GM12878 (cell line): ENCODE measurements around the gene KCNQ1. TPM values are rescaled to one million over a fixed set of nuclear protein-coding genes. Genes with fewer than 3 reads are reported as not detected.

ENCODE experiments used
- ATAC-seq: fragments of 200-7000 bp; cut with Tn5 transposase; 3 replicates; pipeline ENCODE4 v1.9.1; 2020; ENCODE audit warnings: mild to moderate bottlenecking, moderate library complexity
- BruUV-seq: library from RNA; stranded (reverse); fragments of 400-500 nt; replicated peaks from 2 replicates; lab custom pipeline; 2021; lab: Mats Ljungman, UMichigan
- CTCF ChIA-PET: fragments of 300-600 bp; sonication (Branson Sonifier 250); formaldehyde crosslinking; extraction: SDS; loops from one replicate; lab custom pipeline; 2021; ENCODE audit warnings: inconsistent platforms; lab: Yijun Ruan, JAX
- POLR2A ChIA-PET: fragments of 350-600 bp; formaldehyde crosslinking; extraction: SDS; loops from one replicate; lab custom pipeline; 2021; ENCODE audit warnings: inconsistent platforms; lab: Charles Lee
- RAD21 ChIA-PET: fragments of 300-600 bp; sonication (Branson Sonifier 250); formaldehyde crosslinking; loops from one replicate; lab custom pipeline; 2023; ENCODE audit warnings: antibody characterized with exemption; ENCODE audit not compliant: unreplicated experiment; lab: Charles Lee
- SMC1A ChIA-PET: fragments of 300-600 bp; sonication (Branson Sonifier 250); formaldehyde crosslinking; loops from one replicate; lab custom pipeline; 2023; ENCODE audit not compliant: unreplicated experiment, uncharacterized antibody; lab: Charles Lee
- DNase-seq: peaks from one replicate; pipeline ENCODE4 v3.0.0-alpha.2; 2011; ENCODE audit warnings: low read depth, low spot score
- FAIRE-seq: peaks from 3 replicates; lab custom pipeline; 2011; peaks lifted over from hg19 to GRCh38; lab: Jason Lieb, UNC
- H2AFZ ChIP-seq: 2 replicates; pipeline ENCODE4 v1.6.0; 2011; ENCODE audit warnings: low read depth, low read length, control low read depth; ENCODE audit not compliant: control insufficient read depth
- H3K27ac ChIP-seq: 2 replicates; pipeline ENCODE4 v1.5.1; 2011; ENCODE audit warnings: control low read depth; ENCODE audit not compliant: control insufficient read depth, insufficient read depth
- H3K27me3 ChIP-seq, 2 experiments: replicated peaks in 1 of 2; 2 replicates each; pipeline versions ENCODE4 v1.6.0 to v1.6.1; 2011; ENCODE audit warnings: low read length in 1 of 2; ENCODE audit not compliant: control insufficient read depth in 2 of 2, insufficient read depth in 2 of 2
- H3K36me3 ChIP-seq, 2 experiments: 2 replicates each; pipeline ENCODE4 v1.5.1; 2011; ENCODE audit warnings: low read length in 1 of 2; ENCODE audit not compliant: control insufficient read depth in 2 of 2, insufficient read depth in 2 of 2
- H3K4me1 ChIP-seq: 2 replicates; pipeline ENCODE4 v1.6.1; 2011; ENCODE audit warnings: mild to moderate bottlenecking, low read length, moderate library complexity, mixed read lengths; ENCODE audit not compliant: control insufficient read depth, insufficient read depth
- H3K4me2 ChIP-seq: 2 replicates; pipeline ENCODE4 v1.6.0; 2011; ENCODE audit warnings: control low read depth; ENCODE audit not compliant: control insufficient read depth, insufficient read depth
- H3K4me3 ChIP-seq: fragments of 200-600 bp; sonication (generic); 2 replicates; pipeline ENCODE4 v1.5.1; 2016
- H3K79me2 ChIP-seq: 2 replicates; pipeline ENCODE4 v1.6.0; 2011; ENCODE audit warnings: low read length; ENCODE audit not compliant: control insufficient read depth, insufficient read depth
- H3K9ac ChIP-seq: 2 replicates; pipeline ENCODE4 v1.8.0; 2011; ENCODE audit warnings: low read length, control low read depth, mixed read lengths; ENCODE audit not compliant: control insufficient read depth, insufficient read depth
- H3K9me3 ChIP-seq: replicated peaks from 3 replicates; pipeline ENCODE4 v1.5.1; 2011; ENCODE audit warnings: mild to moderate bottlenecking, low read length; ENCODE audit not compliant: control insufficient read depth, insufficient read depth
- H4K20me1 ChIP-seq: 2 replicates; pipeline ENCODE4 v1.6.0; 2011; ENCODE audit not compliant: control insufficient read depth, insufficient read depth
- CBFB ChIP-seq: IDR thresholded peaks from 2 replicates; pipeline ENCODE4 v1.6.1; 2016; ENCODE audit warnings: antibody characterized with exemption, low read depth
- E2F4 ChIP-seq: IDR thresholded peaks from 2 replicates; pipeline ENCODE4 v1.6.1; 2012; ENCODE audit warnings: low read depth, low read length, improper control_type of control experiment
- HCFC1 ChIP-seq: fragments of 150-350 bp; IDR thresholded peaks from 2 replicates; pipeline ENCODE4 v1.6.1; 2014; ENCODE audit warnings: low read length
- HDAC6 ChIP-seq: fragments of 200-600 bp; sonication (generic); IDR thresholded peaks from one replicate; pipeline ENCODE4 v1.8.0; 2017; ENCODE audit warnings: antibody characterized with exemption; ENCODE audit not compliant: unreplicated experiment
- MTA2 ChIP-seq: fragments of 450-650 bp; IDR thresholded peaks from 2 replicates; pipeline ENCODE4 v1.6.1; 2016; ENCODE audit warnings: low read depth, mild to moderate bottlenecking, moderate library complexity
- MYC ChIP-seq: IDR thresholded peaks from 2 replicates; pipeline ENCODE4 v1.6.1; 2011; ENCODE audit warnings: mild to moderate bottlenecking, low read length, moderate library complexity, inconsistent platforms; ENCODE audit not compliant: insufficient read depth, insufficient replicate concordance, insufficient read length, severe bottlenecking
- NR2C2 ChIP-seq: IDR thresholded peaks from 2 replicates; pipeline ENCODE4 v1.6.1; 2011; ENCODE audit warnings: borderline replicate concordance, low read depth; ENCODE audit not compliant: control insufficient read depth, insufficient read length
- SREBF1 ChIP-seq: IDR thresholded peaks from 2 replicates; pipeline ENCODE4 v1.6.1; 2012; ENCODE audit warnings: mild to moderate bottlenecking, low read length
- SUZ12 ChIP-seq: fragments of 200-600 bp; sonication (generic); IDR thresholded peaks from one replicate; pipeline ENCODE4 v1.6.1; 2018; ENCODE audit warnings: antibody characterized with exemption, mild to moderate bottlenecking; ENCODE audit not compliant: unreplicated experiment
- USF2 ChIP-seq: IDR thresholded peaks from 2 replicates; pipeline ENCODE4 v1.6.1; 2011; ENCODE audit warnings: low read depth, low read length, improper control_type of control experiment, borderline replicate concordance
- WRNIP1 ChIP-seq: IDR thresholded peaks from 2 replicates; pipeline ENCODE4 v1.6.1; 2011; ENCODE audit warnings: low read depth, low read length, improper control_type of control experiment, borderline replicate concordance
- YY1 ChIP-seq: IDR thresholded peaks from 2 replicates; pipeline ENCODE4 v1.6.1; 2011; ENCODE audit warnings: low read depth, mild to moderate bottlenecking, low read length
- ZNF207 ChIP-seq: fragments of 450-650 bp; IDR thresholded peaks from 2 replicates; pipeline ENCODE4 v1.6.1; 2014; ENCODE audit warnings: antibody characterized with exemption, mild to moderate bottlenecking, borderline replicate concordance
- ZNF274 ChIP-seq: IDR thresholded peaks from one replicate; pipeline ENCODE4 v1.8.0; 2011; ENCODE audit not compliant: insufficient read length, insufficient read depth
- ZNF622 ChIP-seq: fragments of 450-650 bp; IDR thresholded peaks from 2 replicates; pipeline ENCODE4 v1.6.1; 2017; ENCODE audit warnings: mild to moderate bottlenecking, inconsistent platforms
- WGBS: methylation state at CpG from one replicate; pipeline ENCODE4 v1.1.6; 2016; ENCODE audit warnings: low lambda C conversion rate; ENCODE audit not compliant: insufficient replicate concordance, insufficient coverage; ENCODE audit errors: missing lambda C conversion rate; 5-methylcytosine and 5-hydroxymethylcytosine counted together
- in situ Hi-C: fragments of 300-500 bp; cut with MboI; formaldehyde crosslinking; loops from 9 replicates; pipeline ENCODE4 v1.14.3; 2018; ENCODE audit warnings: mixed read lengths
- intact Hi-C: fragments of 100-400 bp; cut with micrococcal nuclease; formaldehyde crosslinking; loops from one replicate; pipeline ENCODE4 v1.14.2; 2022; ENCODE audit not compliant: unreplicated experiment
- polyA plus RNA-seq, 11 experiments: library from polyadenylated mRNA; depleted of rRNA in 4 of 11; unstranded in 6 of 11; stranded (reverse) in 5 of 11; fragments of >200 nt; fragmentation: Nextera tagmentation in 4 of 11; fragmentation: Illumina TruSeq in 1 of 11; extraction: Ambion mirVana in 4 of 11; extraction: Trizol in 1 of 11; gene quantifications; 1 replicate in 1 of 11; 2 replicates in 10 of 11; pipeline versions ENCODE4 v1.2.1 to v1.2.3, GENCODE V29; 2011 to 2016; ENCODE audit warnings: inconsistent platforms in 2 of 11, missing spikeins in 2 of 11, low read depth in 1 of 11
- total RNA-seq, 4 experiments: library from RNA; depleted of rRNA in 3 of 4; stranded (reverse); fragments of >200 nt in 3 of 4; fragmentation: Illumina TruSeq in 1 of 4; extraction: Trizol in 1 of 4; gene quantifications; 2 replicates each; pipeline versions ENCODE4 v1.2.1 to v1.2.3, GENCODE V29; 2013 to 2021
- TF ChIP-seq, protein P1 (sequence below): fragments of 450-650 bp; formaldehyde crosslinking; IDR thresholded peaks from 2 replicates; pipeline ENCODE4 v1.4.0; 2022; ENCODE audit warnings: mild to moderate bottlenecking, moderate library complexity
- TF ChIP-seq, protein P2 (sequence below): fragments of 150-350 bp; IDR thresholded peaks from 2 replicates; pipeline ENCODE4 v1.6.1; 2016; ENCODE audit warnings: low read depth, low read length

KCNQ1 gene
- total and polyA plus RNA-seq, 10 of the 15 experiments (the other 5 are each of a cell fraction or from before 2014, with no cell fraction given) = 0.03 to 0.15 (median 0.12) TPM; not detected in 7

DNA sequence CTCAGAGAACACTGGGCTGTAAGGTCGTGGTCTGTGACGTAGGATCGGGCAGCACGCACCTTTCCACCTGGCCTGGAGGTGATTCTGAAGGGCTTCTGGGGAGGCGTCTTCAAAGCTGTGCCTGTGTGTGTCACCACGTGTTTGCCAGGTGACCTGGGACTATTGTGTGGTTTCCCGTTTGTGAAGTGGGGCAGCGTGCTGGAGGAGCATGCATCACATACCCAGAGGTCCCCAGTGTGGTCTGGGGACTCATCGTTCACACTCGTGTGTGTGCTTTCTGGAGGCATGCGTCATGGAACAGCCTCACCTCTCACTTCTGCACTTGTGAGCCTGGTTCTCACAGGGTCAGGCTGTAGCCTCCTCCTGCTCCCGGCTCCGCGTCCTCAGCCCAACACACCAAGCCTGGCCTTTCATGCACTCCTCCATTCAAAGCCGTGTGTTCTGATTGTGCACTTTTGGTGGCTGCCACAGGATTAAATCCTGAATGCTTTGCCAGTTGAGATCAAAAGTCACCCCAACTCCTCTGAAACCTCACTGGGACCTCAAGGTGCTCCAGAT is 148.7 kb downstream of the KCNQ1 start:
- Histone ChIP-seq H3K9ac (no peak overlapping the region), H3K4me3 (no peak overlapping the region), H3K36me3 (no peaks in the 10 kb centered on the region), H3K79me2 (no peaks in the 10 kb centered on the region), H3K4me1 (no peaks in the 10 kb centered on the region), H3K4me2 (no peak overlapping the region), H2AFZ (no peak overlapping the region), H3K9me3 (no peaks in the 10 kb centered on the region; the same call in 2 of the 3 replicates), H3K27me3 (no peaks in the 10 kb centered on the region), H4K20me1 (no peaks in the 10 kb centered on the region), H3K27ac (no peak overlapping the region)
- FAIRE-seq = no peak
- DNase-seq = no peak
- no TSS peak for BruUV-seq
- WGBS = 57% methylated on average over 15 of the region's 15 CpGs
- in situ Hi-C loops (no loop called here), intact Hi-C loops (no loop called here)
- ChIA-PET CTCF (no interaction called here), SMC1A (no interaction called here), POLR2A (no interaction called here), RAD21 (no interaction called here)
- no peak for ATAC-seq
- TF ChIP-seq ZNF274 (no peak), E2F4 (no peak), MTA2 (no peak), CBFB (no peak), ZNF622 (no peak), USF2 (no peak), HDAC6 (no peak), WRNIP1 (no peak), NR2C2 (no peak), HCFC1 (no peak), ZNF207 (no peak), SREBF1 (no peak), MYC (no peak), YY1 (no peak), SUZ12 (no peak)
- TF ChIP-seq, protein P1, sequence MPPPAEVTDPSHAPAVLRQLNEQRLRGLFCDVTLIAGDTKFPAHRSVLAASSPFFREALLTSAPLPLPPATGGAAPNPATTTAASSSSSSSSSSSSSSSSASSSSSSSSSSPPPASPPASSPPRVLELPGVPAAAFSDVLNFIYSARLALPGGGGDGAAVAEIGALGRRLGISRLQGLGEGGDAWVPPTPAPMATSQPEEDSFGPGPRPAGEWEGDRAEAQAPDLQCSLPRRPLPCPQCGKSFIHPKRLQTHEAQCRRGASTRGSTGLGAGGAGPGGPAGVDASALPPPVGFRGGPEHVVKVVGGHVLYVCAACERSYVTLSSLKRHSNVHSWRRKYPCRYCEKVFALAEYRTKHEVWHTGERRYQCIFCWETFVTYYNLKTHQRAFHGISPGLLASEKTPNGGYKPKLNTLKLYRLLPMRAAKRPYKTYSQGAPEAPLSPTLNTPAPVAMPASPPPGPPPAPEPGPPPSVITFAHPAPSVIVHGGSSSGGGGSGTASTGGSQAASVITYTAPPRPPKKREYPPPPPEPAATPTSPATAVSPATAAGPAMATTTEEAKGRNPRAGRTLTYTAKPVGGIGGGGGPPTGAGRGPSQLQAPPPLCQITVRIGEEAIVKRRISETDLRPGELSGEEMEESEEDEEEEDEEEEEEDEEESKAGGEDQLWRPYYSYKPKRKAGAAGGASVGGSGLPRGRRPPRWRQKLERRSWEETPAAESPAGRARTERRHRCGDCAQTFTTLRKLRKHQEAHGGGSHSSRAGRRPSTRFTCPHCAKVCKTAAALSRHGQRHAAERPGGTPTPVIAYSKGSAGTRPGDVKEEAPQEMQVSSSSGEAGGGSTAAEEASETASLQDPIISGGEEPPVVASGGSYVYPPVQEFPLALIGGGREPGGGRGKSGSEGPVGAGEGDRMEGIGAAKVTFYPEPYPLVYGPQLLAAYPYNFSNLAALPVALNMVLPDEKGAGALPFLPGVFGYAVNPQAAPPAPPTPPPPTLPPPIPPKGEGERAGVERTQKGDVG (CRISPR knock-in tag) = no peak
- TF ChIP-seq, protein P2, sequence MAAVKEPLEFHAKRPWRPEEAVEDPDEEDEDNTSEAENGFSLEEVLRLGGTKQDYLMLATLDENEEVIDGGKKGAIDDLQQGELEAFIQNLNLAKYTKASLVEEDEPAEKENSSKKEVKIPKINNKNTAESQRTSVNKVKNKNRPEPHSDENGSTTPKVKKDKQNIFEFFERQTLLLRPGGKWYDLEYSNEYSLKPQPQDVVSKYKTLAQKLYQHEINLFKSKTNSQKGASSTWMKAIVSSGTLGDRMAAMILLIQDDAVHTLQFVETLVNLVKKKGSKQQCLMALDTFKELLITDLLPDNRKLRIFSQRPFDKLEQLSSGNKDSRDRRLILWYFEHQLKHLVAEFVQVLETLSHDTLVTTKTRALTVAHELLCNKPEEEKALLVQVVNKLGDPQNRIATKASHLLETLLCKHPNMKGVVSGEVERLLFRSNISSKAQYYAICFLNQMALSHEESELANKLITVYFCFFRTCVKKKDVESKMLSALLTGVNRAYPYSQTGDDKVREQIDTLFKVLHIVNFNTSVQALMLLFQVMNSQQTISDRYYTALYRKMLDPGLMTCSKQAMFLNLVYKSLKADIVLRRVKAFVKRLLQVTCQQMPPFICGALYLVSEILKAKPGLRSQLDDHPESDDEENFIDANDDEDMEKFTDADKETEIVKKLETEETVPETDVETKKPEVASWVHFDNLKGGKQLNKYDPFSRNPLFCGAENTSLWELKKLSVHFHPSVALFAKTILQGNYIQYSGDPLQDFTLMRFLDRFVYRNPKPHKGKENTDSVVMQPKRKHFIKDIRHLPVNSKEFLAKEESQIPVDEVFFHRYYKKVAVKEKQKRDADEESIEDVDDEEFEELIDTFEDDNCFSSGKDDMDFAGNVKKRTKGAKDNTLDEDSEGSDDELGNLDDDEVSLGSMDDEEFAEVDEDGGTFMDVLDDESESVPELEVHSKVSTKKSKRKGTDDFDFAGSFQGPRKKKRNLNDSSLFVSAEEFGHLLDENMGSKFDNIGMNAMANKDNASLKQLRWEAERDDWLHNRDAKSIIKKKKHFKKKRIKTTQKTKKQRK = no peak
